Neural progenitor cell (in vitro differentiated cells): ENCODE data around the gene DEFB112. TPM values are rescaled to one million over a fixed set of nuclear protein-coding genes. Genes with fewer than 3 reads are reported as not detected.

Experiments
- DNase-seq: peaks from one replicate; pipeline ENCODE4 v3.0.0-alpha.2; 2016; ENCODE audit warnings: low spot score
- H2AFZ ChIP-seq: fragments of 200-600 bp; sonication (generic); replicated peaks from 2 replicates; pipeline ENCODE4 v1.6.1; 2016; ENCODE audit warnings: antibody characterized with exemption
- H3F3A ChIP-seq: fragments of 200-600 bp; sonication (generic); 2 replicates; pipeline ENCODE4 v1.6.1; 2016; ENCODE audit warnings: antibody characterized with exemption, low read depth
- H3K27ac ChIP-seq: fragments of 200-600 bp; sonication (generic); 2 replicates; pipeline ENCODE4 v1.5.1; 2016; ENCODE audit warnings: mild to moderate bottlenecking
- H3K27me3 ChIP-seq: fragments of 200-600 bp; sonication (generic); 2 replicates; pipeline ENCODE4 v1.6.1; 2016; ENCODE audit warnings: mild to moderate bottlenecking, moderate library complexity
- H3K36me3 ChIP-seq: fragments of 200-600 bp; sonication (generic); 2 replicates; pipeline ENCODE4 v1.5.1; 2016
- H3K4me1 ChIP-seq: fragments of 200-600 bp; sonication (generic); 2 replicates; pipeline ENCODE4 v1.6.1; 2016; ENCODE audit warnings: mixed run types
- H3K4me2 ChIP-seq: fragments of 200-600 bp; sonication (generic); 2 replicates; pipeline ENCODE4 v1.6.1; 2016
- H3K4me3 ChIP-seq: fragments of 200-600 bp; sonication (generic); 2 replicates; pipeline ENCODE4 v1.5.1; 2016
- H3K79me2 ChIP-seq: fragments of 200-600 bp; sonication (generic); 2 replicates; pipeline ENCODE4 v1.6.1; 2016; ENCODE audit warnings: low read depth
- H3K9ac ChIP-seq: fragments of 200-600 bp; sonication (generic); 2 replicates; pipeline ENCODE4 v1.6.1; 2016
- H3K9me3 ChIP-seq: fragments of 200-600 bp; sonication (generic); 2 replicates; pipeline ENCODE4 v1.5.1; 2016; ENCODE audit warnings: low read depth
- H4K20me1 ChIP-seq: fragments of 200-600 bp; sonication (generic); 2 replicates; pipeline ENCODE4 v1.6.1; 2016; ENCODE audit warnings: low read depth
- H3K27ac Mint-ChIP-seq: 3 replicates; pipeline ENCODE4 v1.8.0; 2021; ENCODE audit warnings: mixed read lengths
- H3K27me3 Mint-ChIP-seq: 2 replicates; pipeline ENCODE4 v1.8.0; 2022; ENCODE audit warnings: low read depth, mild to moderate bottlenecking, inconsistent platforms, moderate library complexity, mixed read lengths; ENCODE audit not compliant: insufficient read depth
- H3K36me3 Mint-ChIP-seq: 3 replicates; pipeline ENCODE4 v1.8.0; 2021; ENCODE audit warnings: mixed read lengths
- H3K4me1 Mint-ChIP-seq: 3 replicates; pipeline ENCODE4 v1.8.0; 2021; ENCODE audit warnings: mixed read lengths
- H3K4me3 Mint-ChIP-seq: 3 replicates; pipeline ENCODE4 v1.8.0; 2021; ENCODE audit warnings: mild to moderate bottlenecking, moderate library complexity, mixed read lengths
- H3K9me3 Mint-ChIP-seq: 3 replicates; pipeline ENCODE4 v1.8.0; 2020; ENCODE audit warnings: mixed read lengths
- CTCF ChIP-seq: fragments of 200-600 bp; sonication (generic); IDR thresholded peaks from 2 replicates; pipeline ENCODE4 v1.5.1; 2017; ENCODE audit warnings: antibody characterized with exemption, mild to moderate bottlenecking
- EZH2 ChIP-seq: fragments of 200-600 bp; sonication (generic); IDR thresholded peaks from 2 replicates; pipeline ENCODE4 v1.6.1; 2017; ENCODE audit warnings: antibody characterized with exemption, mild to moderate bottlenecking, moderate library complexity
- EZH2phosphoT487 ChIP-seq: fragments of 200-600 bp; sonication (generic); IDR thresholded peaks from 2 replicates; pipeline ENCODE4 v1.6.1; 2017; ENCODE audit warnings: antibody characterized with exemption
- total RNA-seq: library from RNA; depleted of rRNA; stranded (reverse); fragments of >200 nt; gene quantifications from 2 replicates; pipeline ENCODE4 v1.2.3, GENCODE V29; 2015; ENCODE audit warnings: low replicate concordance

The DEFB112 gene
- total RNA-seq: not detected in 2 replicates

GRCh38 chr6:50049829-50050228, at the start of gene DEFB112:
TSS of gene DEFB112 (minus strand) at chr6:50049929. CDS start at chr6:50049869, 60 bp downstream.
- Mint-ChIP-seq H3K4me3 (no peak within 1 kb of the TSS), H3K36me3 (no peaks in the 10 kb centered on the region), H3K27me3 (no peaks in the 10 kb centered on the region), H3K4me1 (no peaks in the 10 kb centered on the region), H3K27ac (no peak within 1 kb of the TSS), H3K9me3 (no peaks in the 10 kb centered on the region)
- Histone ChIP-seq H2AFZ (no peak within 1 kb of the TSS), H3K4me1 (no peaks in the 10 kb centered on the region), H3K9ac (no peak within 1 kb of the TSS), H3K4me2 (no peak within 1 kb of the TSS), H3K27ac (no peak within 1 kb of the TSS), H3K9me3 (no peaks in the 10 kb centered on the region), H3K36me3 (no peaks in the 10 kb centered on the region), H3F3A (no peaks in the 10 kb centered on the region), H3K27me3 (no peaks in the 10 kb centered on the region), H3K4me3 (no peak within 1 kb of the TSS), H3K79me2 (no peaks in the 10 kb centered on the region), H4K20me1 (no peaks in the 10 kb centered on the region)
- no peak for DNase-seq
- TF ChIP-seq CTCF (no peak), EZH2 (no peak), EZH2phosphoT487 (no peak)

- H3K4me1 ChIP-seq: no peaks in the 10 kb centered on the region
- Mint-ChIP-seq H3K27ac (no peak overlapping the region), H3K27me3 (no peaks in the 10 kb centered on the region), H3K9me3 (no peaks in the 10 kb centered on the region), H3K36me3 (no peaks in the 10 kb centered on the region), H3K4me1 (no peaks in the 10 kb centered on the region), H3K4me3 (no peak overlapping the region)
- DNase-seq: no peak
- H3K4me2 ChIP-seq: no peak overlapping the region
- no peak for TF ChIP-seq EZH2phosphoT487
- TF ChIP-seq EZH2: no peak
- no peak for TF ChIP-seq CTCF
- H3K9me3 ChIP-seq: no peaks in the 10 kb centered on the region
- no peaks in the 10 kb centered on the region for H4K20me1 ChIP-seq
- no peaks in the 10 kb centered on the region for H3K36me3 ChIP-seq
- no peaks in the 10 kb centered on the region for H3F3A ChIP-seq
- no peak overlapping the region for H3K4me3 ChIP-seq
- H3K79me2 ChIP-seq: no peaks in the 10 kb centered on the region
- no peak overlapping the region for H3K27ac ChIP-seq
- H2AFZ ChIP-seq: no peak overlapping the region
- H3K9ac ChIP-seq: no peak overlapping the region
- no peaks in the 10 kb centered on the region for H3K27me3 ChIP-seq
These were observed 48.9 kb upstream of the DEFB112 start for GRCh38 chr6:50098641-50098993.

- TF ChIP-seq EZH2phosphoT487 (no peak), EZH2 (no peak), CTCF (no peak)
These were observed 48.4 kb upstream of the DEFB112 start for GRCh38 chr6:50097966-50098640.

More at GRCh38 chr6:50097966-50098640, 48.4 kb upstream of the DEFB112 start:
- no peaks in the 10 kb centered on the region for H3F3A ChIP-seq
- H3K4me3 ChIP-seq: no peak overlapping the region
- H3K27me3 Mint-ChIP-seq: no peaks in the 10 kb centered on the region
- H3K9ac ChIP-seq: no peak overlapping the region
- H3K27me3 ChIP-seq: no peaks in the 10 kb centered on the region
- no peak for DNase-seq
- no peaks in the 10 kb centered on the region for H3K36me3 ChIP-seq
- H3K4me1 Mint-ChIP-seq: no peaks in the 10 kb centered on the region
- H3K27ac ChIP-seq: no peak overlapping the region
- no peak overlapping the region for H3K4me2 ChIP-seq
- H3K27ac Mint-ChIP-seq: no peak overlapping the region
- no peaks in the 10 kb centered on the region for H3K4me1 ChIP-seq
- no peaks in the 10 kb centered on the region for H3K79me2 ChIP-seq
- H3K36me3 Mint-ChIP-seq: no peaks in the 10 kb centered on the region
- H4K20me1 ChIP-seq: no peaks in the 10 kb centered on the region
- H3K9me3 Mint-ChIP-seq: no peaks in the 10 kb centered on the region
- H3K9me3 ChIP-seq: no peaks in the 10 kb centered on the region
- peak overlapping the region; percentile 12 for H2AFZ ChIP-seq
- no peak overlapping the region for H3K4me3 Mint-ChIP-seq
